WTC11 (cell line): ENCODE data around the gene SERGEF. TPM values are rescaled to one million over a fixed set of nuclear protein-coding genes. Genes with fewer than 3 reads are reported as not detected.

Experiments used
- ATAC-seq: fragments of 200-7000 bp; cut with Tn5 transposase; 2 replicates; pipeline ENCODE4 v1.10.0; 2021; ENCODE audit warnings: mild to moderate bottlenecking, moderate library complexity
- CTCF ChIA-PET: fragments of 300-600 bp; sonication (Branson Sonifier 250); formaldehyde crosslinking; loops from one replicate; lab custom pipeline; 2021; ENCODE audit warnings: antibody characterized with exemption; lab: Charles Lee
- POLR2A ChIA-PET: fragments of 350-600 bp; sonication (Branson Sonifier 250); formaldehyde crosslinking; loops from one replicate; lab custom pipeline; 2021; ENCODE audit warnings: antibody characterized with exemption; lab: Charles Lee
- DNase-seq: peaks from one replicate; pipeline ENCODE4 v3.0.0; 2021; ENCODE audit warnings: low spot score
- H3K27ac Mint-ChIP-seq: 2 replicates; pipeline ENCODE4 v1.8.0; 2021; ENCODE audit warnings: mixed read lengths
- H3K27me3 Mint-ChIP-seq: 2 replicates; pipeline ENCODE4 v1.8.0; 2021; ENCODE audit warnings: low read depth, mild to moderate bottlenecking, moderate library complexity, mixed read lengths
- H3K36me3 Mint-ChIP-seq: 2 replicates; pipeline ENCODE4 v1.8.0; 2021; ENCODE audit warnings: mixed read lengths
- H3K4me1 Mint-ChIP-seq: 2 replicates; pipeline ENCODE4 v1.8.0; 2022; ENCODE audit warnings: mixed read lengths
- H3K4me3 Mint-ChIP-seq: 2 replicates; pipeline ENCODE4 v1.8.0; 2021; ENCODE audit warnings: mild to moderate bottlenecking, moderate library complexity, mixed read lengths
- H3K9me3 Mint-ChIP-seq: 2 replicates; pipeline ENCODE4 v1.8.0; 2021; ENCODE audit warnings: mixed read lengths
- ESRRA ChIP-seq: sonication (generic); formaldehyde crosslinking; IDR thresholded peaks from 2 replicates; pipeline ENCODE4 v1.8.1; 2022; ENCODE audit warnings: mild to moderate bottlenecking, missing genetic modification reagents, borderline replicate concordance
- FOXP1 ChIP-seq: sonication (generic); formaldehyde crosslinking; IDR thresholded peaks from 2 replicates; pipeline ENCODE4 v1.8.0; 2022; ENCODE audit warnings: missing genetic modification reagents, mild to moderate bottlenecking, moderate library complexity, borderline replicate concordance
- GTF2I ChIP-seq: fragments of 250-450 bp; sonication (Bioruptor Pico); conservative IDR thresholded peaks from 2 replicates; pipeline ENCODE4 v1.4.0; 2021; ENCODE audit warnings: mild to moderate bottlenecking
- HMGA2 ChIP-seq: fragments of 250-450 bp; sonication (Bioruptor Pico); IDR thresholded peaks from 2 replicates; pipeline ENCODE4 v1.4.0; 2021; ENCODE audit warnings: mild to moderate bottlenecking, moderate library complexity
- OVOL2 ChIP-seq: fragments of 250-450 bp; sonication (Bioruptor Pico); IDR thresholded peaks from 2 replicates; pipeline ENCODE4 v1.9.0; 2021; ENCODE audit warnings: mild to moderate bottlenecking, borderline replicate concordance
- RELA ChIP-seq: sonication (generic); formaldehyde crosslinking; IDR thresholded peaks from 2 replicates; pipeline ENCODE4 v1.8.1; 2022; ENCODE audit warnings: missing genetic modification reagents, mild to moderate bottlenecking, borderline replicate concordance
- SMAD4 ChIP-seq: sonication (generic); formaldehyde crosslinking; IDR thresholded peaks from 2 replicates; pipeline ENCODE4 v1.8.0; 2022; ENCODE audit warnings: mild to moderate bottlenecking, missing genetic modification reagents
- TEAD1 ChIP-seq: sonication (generic); formaldehyde crosslinking; IDR thresholded peaks from 2 replicates; pipeline ENCODE4 v1.8.0; 2022; ENCODE audit warnings: mild to moderate bottlenecking, missing genetic modification reagents
- TP53 ChIP-seq: sonication (generic); formaldehyde crosslinking; IDR thresholded peaks from 2 replicates; pipeline ENCODE4 v1.8.1; 2023; ENCODE audit warnings: mild to moderate bottlenecking, missing genetic modification reagents
- ZNF232 ChIP-seq: sonication (generic); formaldehyde crosslinking; IDR thresholded peaks from 2 replicates; pipeline ENCODE4 v1.8.0; 2022; ENCODE audit warnings: mild to moderate bottlenecking, missing genetic modification reagents
- ZNF263 ChIP-seq: sonication (generic); formaldehyde crosslinking; IDR thresholded peaks from 2 replicates; pipeline ENCODE4 v1.8.1; 2022; ENCODE audit warnings: low read depth, mild to moderate bottlenecking, moderate library complexity, missing genetic modification reagents
- total RNA-seq: library from RNA; stranded (reverse); gene quantifications from 3 replicates; pipeline ENCODE4 v1.2.3, GENCODE V29; 2021
- TF ChIP-seq, protein P1 (sequence below): sonication (generic); formaldehyde crosslinking; IDR thresholded peaks from 2 replicates; pipeline ENCODE4 v1.8.1; 2023; ENCODE audit warnings: mild to moderate bottlenecking, missing genetic modification reagents, borderline replicate concordance
- TF ChIP-seq, protein P2 (sequence below): fragments of 250-450 bp; sonication (Bioruptor Pico); IDR thresholded peaks from 2 replicates; pipeline ENCODE4 v1.9.0; 2021; ENCODE audit warnings: mild to moderate bottlenecking
- TF ChIP-seq, protein P3 (sequence below): sonication (generic); formaldehyde crosslinking; IDR thresholded peaks from 2 replicates; pipeline ENCODE4 v1.8.1; 2022; ENCODE audit warnings: mild to moderate bottlenecking, missing genetic modification reagents, moderate library complexity, borderline replicate concordance
- TF ChIP-seq, protein P4 (sequence below): sonication (generic); formaldehyde crosslinking; IDR thresholded peaks from 2 replicates; pipeline ENCODE4 v1.8.0; 2023; ENCODE audit warnings: missing genetic modification reagents, mild to moderate bottlenecking, borderline replicate concordance
- TF ChIP-seq, protein P5 (sequence below): sonication (generic); formaldehyde crosslinking; IDR thresholded peaks from 2 replicates; pipeline ENCODE4 v1.8.0; 2023; ENCODE audit warnings: missing genetic modification reagents
- TF ChIP-seq, protein P6 (sequence below): fragments of 250-450 bp; sonication (Bioruptor Pico); IDR thresholded peaks from 2 replicates; pipeline ENCODE4 v1.9.0; 2021; ENCODE audit warnings: mild to moderate bottlenecking, borderline replicate concordance

SERGEF gene
- total RNA-seq, 1 experiment from 2014 or later = 35.5 TPM

DNA sequence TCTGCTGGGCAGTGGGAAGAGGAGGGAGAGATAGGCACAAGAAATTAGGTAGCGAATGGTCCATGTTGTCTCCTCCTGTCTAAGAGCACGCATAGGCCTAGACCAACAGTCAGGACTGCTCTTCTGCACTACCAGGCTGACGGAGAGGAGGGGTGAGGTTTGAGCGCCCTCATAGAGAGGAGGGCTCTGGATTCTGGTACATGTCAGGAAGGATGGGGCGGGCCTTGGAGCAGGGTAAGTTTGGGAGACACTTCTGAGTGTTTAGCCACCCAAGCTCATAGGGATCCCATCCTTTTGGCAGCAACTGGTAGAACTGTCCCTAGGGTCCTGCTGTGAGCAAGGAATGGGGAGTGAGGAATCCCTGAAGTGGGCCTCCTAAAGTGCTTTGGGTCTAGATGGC is 217.9 kb downstream of the SERGEF start (continued):
- TF ChIP-seq, protein P1, sequence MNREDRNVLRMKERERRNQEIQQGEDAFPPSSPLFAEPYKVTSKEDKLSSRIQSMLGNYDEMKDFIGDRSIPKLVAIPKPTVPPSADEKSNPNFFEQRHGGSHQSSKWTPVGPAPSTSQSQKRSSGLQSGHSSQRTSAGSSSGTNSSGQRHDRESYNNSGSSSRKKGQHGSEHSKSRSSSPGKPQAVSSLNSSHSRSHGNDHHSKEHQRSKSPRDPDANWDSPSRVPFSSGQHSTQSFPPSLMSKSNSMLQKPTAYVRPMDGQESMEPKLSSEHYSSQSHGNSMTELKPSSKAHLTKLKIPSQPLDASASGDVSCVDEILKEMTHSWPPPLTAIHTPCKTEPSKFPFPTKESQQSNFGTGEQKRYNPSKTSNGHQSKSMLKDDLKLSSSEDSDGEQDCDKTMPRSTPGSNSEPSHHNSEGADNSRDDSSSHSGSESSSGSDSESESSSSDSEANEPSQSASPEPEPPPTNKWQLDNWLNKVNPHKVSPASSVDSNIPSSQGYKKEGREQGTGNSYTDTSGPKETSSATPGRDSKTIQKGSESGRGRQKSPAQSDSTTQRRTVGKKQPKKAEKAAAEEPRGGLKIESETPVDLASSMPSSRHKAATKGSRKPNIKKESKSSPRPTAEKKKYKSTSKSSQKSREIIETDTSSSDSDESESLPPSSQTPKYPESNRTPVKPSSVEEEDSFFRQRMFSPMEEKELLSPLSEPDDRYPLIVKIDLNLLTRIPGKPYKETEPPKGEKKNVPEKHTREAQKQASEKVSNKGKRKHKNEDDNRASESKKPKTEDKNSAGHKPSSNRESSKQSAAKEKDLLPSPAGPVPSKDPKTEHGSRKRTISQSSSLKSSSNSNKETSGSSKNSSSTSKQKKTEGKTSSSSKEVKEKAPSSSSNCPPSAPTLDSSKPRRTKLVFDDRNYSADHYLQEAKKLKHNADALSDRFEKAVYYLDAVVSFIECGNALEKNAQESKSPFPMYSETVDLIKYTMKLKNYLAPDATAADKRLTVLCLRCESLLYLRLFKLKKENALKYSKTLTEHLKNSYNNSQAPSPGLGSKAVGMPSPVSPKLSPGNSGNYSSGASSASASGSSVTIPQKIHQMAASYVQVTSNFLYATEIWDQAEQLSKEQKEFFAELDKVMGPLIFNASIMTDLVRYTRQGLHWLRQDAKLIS (CRISPR knock-in tag) = no peak
- TF ChIP-seq, protein P2, sequence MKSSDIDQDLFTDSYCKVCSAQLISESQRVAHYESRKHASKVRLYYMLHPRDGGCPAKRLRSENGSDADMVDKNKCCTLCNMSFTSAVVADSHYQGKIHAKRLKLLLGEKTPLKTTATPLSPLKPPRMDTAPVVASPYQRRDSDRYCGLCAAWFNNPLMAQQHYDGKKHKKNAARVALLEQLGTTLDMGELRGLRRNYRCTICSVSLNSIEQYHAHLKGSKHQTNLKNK = no peak
- TF ChIP-seq ESRRA (CRISPR knock-in tag) = no peak
- TF ChIP-seq, protein P3, sequence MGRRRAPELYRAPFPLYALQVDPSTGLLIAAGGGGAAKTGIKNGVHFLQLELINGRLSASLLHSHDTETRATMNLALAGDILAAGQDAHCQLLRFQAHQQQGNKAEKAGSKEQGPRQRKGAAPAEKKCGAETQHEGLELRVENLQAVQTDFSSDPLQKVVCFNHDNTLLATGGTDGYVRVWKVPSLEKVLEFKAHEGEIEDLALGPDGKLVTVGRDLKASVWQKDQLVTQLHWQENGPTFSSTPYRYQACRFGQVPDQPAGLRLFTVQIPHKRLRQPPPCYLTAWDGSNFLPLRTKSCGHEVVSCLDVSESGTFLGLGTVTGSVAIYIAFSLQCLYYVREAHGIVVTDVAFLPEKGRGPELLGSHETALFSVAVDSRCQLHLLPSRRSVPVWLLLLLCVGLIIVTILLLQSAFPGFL (CRISPR knock-in tag) = no peak
- TF ChIP-seq, all 79 proteins: peak for 0

DNA sequence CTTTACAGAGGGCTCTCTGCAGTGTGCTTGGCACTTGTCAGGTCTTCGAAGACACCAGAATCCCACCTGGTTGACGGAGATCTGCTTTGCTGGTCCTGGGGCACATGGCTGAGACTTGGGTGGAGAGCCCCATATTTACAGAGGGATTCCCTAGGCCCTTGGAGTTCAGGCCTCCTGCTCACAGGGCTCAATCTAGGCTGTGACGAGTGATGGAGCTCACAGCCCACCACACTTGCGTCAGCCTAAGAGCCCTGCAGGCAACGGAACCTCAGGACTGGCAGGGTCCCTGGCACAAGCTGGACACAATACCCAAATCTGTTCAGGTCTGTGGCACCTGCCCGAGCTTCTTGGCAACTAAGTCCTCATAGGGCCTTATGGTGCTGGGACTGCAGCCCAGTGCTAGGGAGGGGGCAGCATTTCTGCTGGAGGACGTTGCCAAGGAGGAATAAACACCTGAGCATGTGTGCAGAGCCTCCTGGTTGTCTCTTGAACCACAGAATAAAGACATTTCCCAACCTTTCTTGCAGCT is 219.1 kb downstream of the SERGEF start:
- POLR2A ChIA-PET = no interaction called here
- ATAC-seq = no peak

DNA sequence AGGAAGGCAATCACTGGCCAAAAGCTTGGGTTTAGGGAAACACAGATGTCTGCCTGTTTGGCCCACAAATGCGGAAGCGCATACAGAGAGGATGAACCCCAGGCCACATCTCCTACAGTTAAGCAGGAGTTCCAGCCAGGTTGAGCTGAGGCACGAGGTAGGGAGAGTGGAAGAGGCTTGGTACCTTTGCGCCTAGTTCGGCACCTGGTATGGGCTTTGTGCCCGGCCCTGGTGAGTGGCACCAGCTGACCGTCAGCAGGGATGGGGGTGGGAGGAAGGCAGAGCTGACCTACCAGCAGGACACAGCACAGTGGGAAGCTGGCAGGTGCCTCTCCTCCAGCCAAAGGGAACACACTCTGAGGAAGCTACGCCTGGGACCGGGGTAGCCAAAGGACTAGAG is 220.7 kb downstream of the SERGEF start:
- ChIA-PET CTCF (interaction anchor here (0.8 to 1.8 kb wide), 7 partner anchors 12 to 114 kb away, joined by 3 to 10 read pairs (median 4); no protein-coding TSS in a partner anchor), POLR2A (no interaction called here)
- H3K9me3 Mint-ChIP-seq = no peaks in the 10 kb centered on the region
- no peak for DNase-seq
- H3K27me3 Mint-ChIP-seq = no peaks in the 10 kb centered on the region
- H3K36me3 Mint-ChIP-seq = no peaks in the 10 kb centered on the region
- ATAC-seq = no peak
- no peaks in the 10 kb centered on the region for H3K4me1 Mint-ChIP-seq
- H3K27ac Mint-ChIP-seq = no peak overlapping the region
- no peak overlapping the region for H3K4me3 Mint-ChIP-seq
- TF ChIP-seq GTF2I (CRISPR knock-in tag) (no peak), TEAD1 (CRISPR knock-in tag) (no peak), SMAD4 (no peak), OVOL2 (CRISPR knock-in tag) (no peak), HMGA2 (no peak), ZNF232 (CRISPR knock-in tag) (no peak), TP53 (CRISPR knock-in tag) (no peak)
- TF ChIP-seq, protein P4, sequence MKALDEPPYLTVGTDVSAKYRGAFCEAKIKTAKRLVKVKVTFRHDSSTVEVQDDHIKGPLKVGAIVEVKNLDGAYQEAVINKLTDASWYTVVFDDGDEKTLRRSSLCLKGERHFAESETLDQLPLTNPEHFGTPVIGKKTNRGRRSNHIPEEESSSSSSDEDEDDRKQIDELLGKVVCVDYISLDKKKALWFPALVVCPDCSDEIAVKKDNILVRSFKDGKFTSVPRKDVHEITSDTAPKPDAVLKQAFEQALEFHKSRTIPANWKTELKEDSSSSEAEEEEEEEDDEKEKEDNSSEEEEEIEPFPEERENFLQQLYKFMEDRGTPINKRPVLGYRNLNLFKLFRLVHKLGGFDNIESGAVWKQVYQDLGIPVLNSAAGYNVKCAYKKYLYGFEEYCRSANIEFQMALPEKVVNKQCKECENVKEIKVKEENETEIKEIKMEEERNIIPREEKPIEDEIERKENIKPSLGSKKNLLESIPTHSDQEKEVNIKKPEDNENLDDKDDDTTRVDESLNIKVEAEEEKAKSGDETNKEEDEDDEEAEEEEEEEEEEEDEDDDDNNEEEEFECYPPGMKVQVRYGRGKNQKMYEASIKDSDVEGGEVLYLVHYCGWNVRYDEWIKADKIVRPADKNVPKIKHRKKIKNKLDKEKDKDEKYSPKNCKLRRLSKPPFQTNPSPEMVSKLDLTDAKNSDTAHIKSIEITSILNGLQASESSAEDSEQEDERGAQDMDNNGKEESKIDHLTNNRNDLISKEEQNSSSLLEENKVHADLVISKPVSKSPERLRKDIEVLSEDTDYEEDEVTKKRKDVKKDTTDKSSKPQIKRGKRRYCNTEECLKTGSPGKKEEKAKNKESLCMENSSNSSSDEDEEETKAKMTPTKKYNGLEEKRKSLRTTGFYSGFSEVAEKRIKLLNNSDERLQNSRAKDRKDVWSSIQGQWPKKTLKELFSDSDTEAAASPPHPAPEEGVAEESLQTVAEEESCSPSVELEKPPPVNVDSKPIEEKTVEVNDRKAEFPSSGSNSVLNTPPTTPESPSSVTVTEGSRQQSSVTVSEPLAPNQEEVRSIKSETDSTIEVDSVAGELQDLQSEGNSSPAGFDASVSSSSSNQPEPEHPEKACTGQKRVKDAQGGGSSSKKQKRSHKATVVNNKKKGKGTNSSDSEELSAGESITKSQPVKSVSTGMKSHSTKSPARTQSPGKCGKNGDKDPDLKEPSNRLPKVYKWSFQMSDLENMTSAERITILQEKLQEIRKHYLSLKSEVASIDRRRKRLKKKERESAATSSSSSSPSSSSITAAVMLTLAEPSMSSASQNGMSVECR (CRISPR knock-in tag) = no peak
- TF ChIP-seq, protein P5, sequence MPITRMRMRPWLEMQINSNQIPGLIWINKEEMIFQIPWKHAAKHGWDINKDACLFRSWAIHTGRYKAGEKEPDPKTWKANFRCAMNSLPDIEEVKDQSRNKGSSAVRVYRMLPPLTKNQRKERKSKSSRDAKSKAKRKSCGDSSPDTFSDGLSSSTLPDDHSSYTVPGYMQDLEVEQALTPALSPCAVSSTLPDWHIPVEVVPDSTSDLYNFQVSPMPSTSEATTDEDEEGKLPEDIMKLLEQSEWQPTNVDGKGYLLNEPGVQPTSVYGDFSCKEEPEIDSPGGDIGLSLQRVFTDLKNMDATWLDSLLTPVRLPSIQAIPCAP (CRISPR knock-in tag) = no peak

More for the DNA sequence above, 219.1 kb downstream of the SERGEF start:
- no peaks in the 10 kb centered on the region for H3K27me3 Mint-ChIP-seq
- no peaks in the 10 kb centered on the region for H3K9me3 Mint-ChIP-seq
- no peak overlapping the region for H3K27ac Mint-ChIP-seq
- no peak for TF ChIP-seq GTF2I (CRISPR knock-in tag)
- no peak for TF ChIP-seq SMAD4
- no peak for TF ChIP-seq FOXP1
- TF ChIP-seq ZNF263 (CRISPR knock-in tag) = no peak
- TF ChIP-seq, protein P6, sequence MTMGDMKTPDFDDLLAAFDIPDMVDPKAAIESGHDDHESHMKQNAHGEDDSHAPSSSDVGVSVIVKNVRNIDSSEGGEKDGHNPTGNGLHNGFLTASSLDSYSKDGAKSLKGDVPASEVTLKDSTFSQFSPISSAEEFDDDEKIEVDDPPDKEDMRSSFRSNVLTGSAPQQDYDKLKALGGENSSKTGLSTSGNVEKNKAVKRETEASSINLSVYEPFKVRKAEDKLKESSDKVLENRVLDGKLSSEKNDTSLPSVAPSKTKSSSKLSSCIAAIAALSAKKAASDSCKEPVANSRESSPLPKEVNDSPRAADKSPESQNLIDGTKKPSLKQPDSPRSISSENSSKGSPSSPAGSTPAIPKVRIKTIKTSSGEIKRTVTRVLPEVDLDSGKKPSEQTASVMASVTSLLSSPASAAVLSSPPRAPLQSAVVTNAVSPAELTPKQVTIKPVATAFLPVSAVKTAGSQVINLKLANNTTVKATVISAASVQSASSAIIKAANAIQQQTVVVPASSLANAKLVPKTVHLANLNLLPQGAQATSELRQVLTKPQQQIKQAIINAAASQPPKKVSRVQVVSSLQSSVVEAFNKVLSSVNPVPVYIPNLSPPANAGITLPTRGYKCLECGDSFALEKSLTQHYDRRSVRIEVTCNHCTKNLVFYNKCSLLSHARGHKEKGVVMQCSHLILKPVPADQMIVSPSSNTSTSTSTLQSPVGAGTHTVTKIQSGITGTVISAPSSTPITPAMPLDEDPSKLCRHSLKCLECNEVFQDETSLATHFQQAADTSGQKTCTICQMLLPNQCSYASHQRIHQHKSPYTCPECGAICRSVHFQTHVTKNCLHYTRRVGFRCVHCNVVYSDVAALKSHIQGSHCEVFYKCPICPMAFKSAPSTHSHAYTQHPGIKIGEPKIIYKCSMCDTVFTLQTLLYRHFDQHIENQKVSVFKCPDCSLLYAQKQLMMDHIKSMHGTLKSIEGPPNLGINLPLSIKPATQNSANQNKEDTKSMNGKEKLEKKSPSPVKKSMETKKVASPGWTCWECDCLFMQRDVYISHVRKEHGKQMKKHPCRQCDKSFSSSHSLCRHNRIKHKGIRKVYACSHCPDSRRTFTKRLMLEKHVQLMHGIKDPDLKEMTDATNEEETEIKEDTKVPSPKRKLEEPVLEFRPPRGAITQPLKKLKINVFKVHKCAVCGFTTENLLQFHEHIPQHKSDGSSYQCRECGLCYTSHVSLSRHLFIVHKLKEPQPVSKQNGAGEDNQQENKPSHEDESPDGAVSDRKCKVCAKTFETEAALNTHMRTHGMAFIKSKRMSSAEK (CRISPR knock-in tag) = no peak
- TF ChIP-seq RELA (CRISPR knock-in tag) = no peak
- no peaks in the 10 kb centered on the region for H3K36me3 Mint-ChIP-seq
- CTCF ChIA-PET = interaction anchor here (0.7 to 1.9 kb wide), 4 partner anchors 25 to 179 kb away, joined by 3 to 8 read pairs (median 4); no protein-coding TSS in a partner anchor
- no peak overlapping the region for H3K4me3 Mint-ChIP-seq
- no peaks in the 10 kb centered on the region for H3K4me1 Mint-ChIP-seq
- DNase-seq = no peak
